K562 (cell line): ENCODE results near the gene CARMIL1. TPM values are rescaled to one million over a fixed set of nuclear protein-coding genes. Genes with fewer than 3 reads are reported as not detected.

Source experiments
- ATAC-seq: fragments of 200-7000 bp; cut with Tn5 transposase; 3 replicates; pipeline ENCODE4 v1.9.1; 2020; ENCODE audit warnings: moderate library complexity
- BruUV-seq: library from RNA; stranded (reverse); fragments of 400-500 nt; replicated peaks from 2 replicates; lab custom pipeline; 2021; lab: Mats Ljungman, UMichigan
- CTCF ChIA-PET: fragments of 300-600 bp; formaldehyde crosslinking; extraction: SDS; loops from one replicate; lab custom pipeline; 2021; ENCODE audit warnings: low intra/inter-chr PET ratio; lab: Yijun Ruan, JAX
- POLR2A ChIA-PET: fragments of 300-600, 350-650 bp; sonication (Branson Sonifier 250); formaldehyde crosslinking; extraction: SDS; loops from one replicate; lab custom pipeline; 2021; ENCODE audit warnings: antibody characterized with exemption, inconsistent platforms; lab: Yijun Ruan, JAX
- DNase-seq, 4 experiments: peaks; one replicate each; pipeline versions ENCODE4 v3.0.0 to v3.0.0-alpha.2; 2011 to 2018; ENCODE audit warnings: low spot score in 3 of 4, mixed read lengths in 3 of 4; ENCODE audit errors: extremely low read depth in 1 of 4
- FAIRE-seq: peaks from 2 replicates; lab custom pipeline; 2011; peaks lifted over from hg19 to GRCh38; lab: Jason Lieb, UNC
- H2AFZ ChIP-seq: 2 replicates; pipeline ENCODE4 v1.6.0; 2011; ENCODE audit warnings: low read depth, low read length, control low read depth, inconsistent platforms
- H3K27ac ChIP-seq: fragments of 200-600 bp; 3 replicates; pipeline ENCODE4 v1.8.0; 2011; ENCODE audit warnings: low read depth, mild to moderate bottlenecking, control low read depth, inconsistent platforms, low read length, moderate library complexity, mixed read lengths; ENCODE audit errors: extremely low read depth
- H3K27me3 ChIP-seq, 2 experiments: fragments of 300-600 bp in 1 of 2; 2 replicates in 1 of 2; 3 replicates in 1 of 2; pipeline versions ENCODE4 v1.6.0 to v1.8.0; 2011; ENCODE audit warnings: inconsistent platforms in 2 of 2, low read length in 2 of 2, mild to moderate bottlenecking in 1 of 2, mixed read lengths in 1 of 2, moderate library complexity in 1 of 2; ENCODE audit not compliant: control insufficient read depth in 2 of 2, insufficient read depth in 2 of 2
- H3K36me3 ChIP-seq: fragments of 300-600 bp; 3 replicates; pipeline ENCODE4 v1.8.0; 2011; ENCODE audit warnings: mild to moderate bottlenecking, low read length, inconsistent platforms; ENCODE audit not compliant: control insufficient read depth, insufficient read depth
- H3K4me1 ChIP-seq, 2 experiments: fragments of 200-600 bp in 1 of 2; replicated peaks in 1 of 2; 2 replicates in 1 of 2; 3 replicates in 1 of 2; pipeline versions ENCODE4 v1.5.1 to v1.8.0; 2011; ENCODE audit warnings: inconsistent platforms in 2 of 2, low read length in 2 of 2, mild to moderate bottlenecking in 1 of 2, mixed read lengths in 1 of 2, moderate library complexity in 1 of 2; ENCODE audit not compliant: control insufficient read depth in 2 of 2, insufficient read depth in 2 of 2
- H3K4me2 ChIP-seq: 2 replicates; pipeline ENCODE4 v1.6.1; 2011; ENCODE audit warnings: low read length, control low read depth, inconsistent platforms, mixed read lengths; ENCODE audit not compliant: insufficient read depth
- H3K4me3 ChIP-seq: fragments of 200-600 bp; sonication (generic), shearing (Covaris generic); 2 replicates; pipeline ENCODE4 v1.5.1; 2016; ENCODE audit warnings: control low read depth, inconsistent platforms
- H3K79me2 ChIP-seq: fragments of 200-600 bp; 3 replicates; pipeline ENCODE4 v1.8.0; 2011; ENCODE audit warnings: low read length, inconsistent platforms; ENCODE audit not compliant: control insufficient read depth, insufficient read depth
- H3K9ac ChIP-seq, 2 experiments: 2 replicates each; pipeline versions ENCODE4 v1.6.0 to v1.6.1; 2011; ENCODE audit warnings: low read depth in 2 of 2, low read length in 2 of 2, control low read depth in 1 of 2, inconsistent platforms in 1 of 2, mild to moderate bottlenecking in 1 of 2, mixed read lengths in 1 of 2; ENCODE audit not compliant: insufficient read depth in 1 of 2
- H3K9me1 ChIP-seq: one replicate; pipeline ENCODE4 v1.6.0; 2011; ENCODE audit warnings: inconsistent platforms, mild to moderate bottlenecking, low read length, moderate library complexity; ENCODE audit not compliant: control insufficient read depth, insufficient read depth
- H3K9me3 ChIP-seq: replicated peaks from 2 replicates; pipeline ENCODE4 v1.5.1; 2011; ENCODE audit warnings: low read depth, low read length, inconsistent platforms; ENCODE audit not compliant: control insufficient read depth, insufficient read depth
- H4K20me1 ChIP-seq: replicated peaks from 2 replicates; pipeline ENCODE4 v1.6.1; 2011; ENCODE audit warnings: low read length, inconsistent platforms, mixed read lengths; ENCODE audit not compliant: control insufficient read depth, insufficient read depth
- CEBPB ChIP-seq: fragments of 450-650 bp; IDR thresholded peaks from 2 replicates; pipeline ENCODE4 v1.6.1; 2016; ENCODE audit warnings: missing genetic modification characterization, missing compliant biosample characterization
- FOXK1 ChIP-seq: sonication (generic); formaldehyde crosslinking; IDR thresholded peaks from 2 replicates; pipeline ENCODE4 v1.8.0; 2022; ENCODE audit warnings: missing genetic modification reagents, mild to moderate bottlenecking, borderline replicate concordance
- MAFG ChIP-seq: fragments of 450-650 bp; conservative IDR thresholded peaks from 2 replicates; pipeline ENCODE4 v1.6.1; 2016; ENCODE audit warnings: missing genetic modification characterization, missing compliant biosample characterization
- TCF7 ChIP-seq: sonication (generic); IDR thresholded peaks from 2 replicates; pipeline ENCODE4 v1.6.1; 2016; ENCODE audit warnings: antibody characterized with exemption, borderline replicate concordance
- ZNF140 ChIP-seq: fragments of 250-450 bp; sonication (Bioruptor Pico); IDR thresholded peaks from 2 replicates; pipeline ENCODE4 v1.8.0; 2021; ENCODE audit warnings: moderate library complexity, mild to moderate bottlenecking, inconsistent platforms
- ZNF316 ChIP-seq: fragments of 450-650 bp; IDR thresholded peaks from 2 replicates; pipeline ENCODE4 v1.6.1; 2016
- ZNF318 ChIP-seq, 2 experiments: fragments of 450-650 bp; IDR thresholded peaks; 2 replicates each; pipeline ENCODE4 v1.6.1; 2016; ENCODE audit warnings: mild to moderate bottlenecking in 2 of 2, borderline replicate concordance in 1 of 2, low read depth in 1 of 2, moderate library complexity in 1 of 2
- WGBS: fragments of 100-300 bp; shearing (Covaris generic); methylation state at CpG from one replicate; pipeline ENCODE4 v1.1.6; 2016; ENCODE audit warnings: low coverage, mixed read lengths; ENCODE audit not compliant: insufficient coverage; ENCODE audit errors: missing lambda C conversion rate; 5-methylcytosine and 5-hydroxymethylcytosine counted together
- in situ Hi-C: fragments of 300-500 bp; cut with MboI; formaldehyde crosslinking; loops from 4 replicates; pipeline ENCODE4 v1.15.0; 2018; ENCODE audit warnings: inconsistent platforms, mixed read lengths
- intact Hi-C: fragments of 100-400 bp; cut with micrococcal nuclease; formaldehyde crosslinking; loops from 2 replicates; pipeline ENCODE4 v1.14.2; 2022
- polyA plus RNA-seq, 8 experiments: library from polyadenylated mRNA; depleted of rRNA in 4 of 8; stranded (reverse) in 5 of 8; unstranded in 3 of 8; fragments of >200 nt; fragmentation: Nextera tagmentation in 2 of 8; fragmentation: Illumina TruSeq in 1 of 8; extraction: Ambion mirVana in 2 of 8; extraction: Trizol in 1 of 8; gene quantifications; 2 replicates each; pipeline versions ENCODE4 v1.2.1 to v1.2.3, GENCODE V29; 2011 to 2014; ENCODE audit warnings: inconsistent platforms in 1 of 8, missing spikeins in 1 of 8
- total RNA-seq, 7 experiments: library from RNA; depleted of rRNA in 6 of 7; stranded (reverse); fragments of >200 nt in 6 of 7; fragmentation: Illumina TruSeq in 2 of 7; extraction: Trizol in 2 of 7; gene quantifications; 2 replicates each; pipeline versions ENCODE4 v1.2.1 to v1.2.3, GENCODE V29; 2011 to 2021; ENCODE audit warnings: low replicate concordance in 1 of 7

The CARMIL1 gene
- total and polyA plus RNA-seq, 9 of the 15 experiments (the other 6 are each of a cell fraction or from before 2014, with no cell fraction given), result 0.04 to 0.32 (median 0.10) TPM; not detected in 1

DNA sequence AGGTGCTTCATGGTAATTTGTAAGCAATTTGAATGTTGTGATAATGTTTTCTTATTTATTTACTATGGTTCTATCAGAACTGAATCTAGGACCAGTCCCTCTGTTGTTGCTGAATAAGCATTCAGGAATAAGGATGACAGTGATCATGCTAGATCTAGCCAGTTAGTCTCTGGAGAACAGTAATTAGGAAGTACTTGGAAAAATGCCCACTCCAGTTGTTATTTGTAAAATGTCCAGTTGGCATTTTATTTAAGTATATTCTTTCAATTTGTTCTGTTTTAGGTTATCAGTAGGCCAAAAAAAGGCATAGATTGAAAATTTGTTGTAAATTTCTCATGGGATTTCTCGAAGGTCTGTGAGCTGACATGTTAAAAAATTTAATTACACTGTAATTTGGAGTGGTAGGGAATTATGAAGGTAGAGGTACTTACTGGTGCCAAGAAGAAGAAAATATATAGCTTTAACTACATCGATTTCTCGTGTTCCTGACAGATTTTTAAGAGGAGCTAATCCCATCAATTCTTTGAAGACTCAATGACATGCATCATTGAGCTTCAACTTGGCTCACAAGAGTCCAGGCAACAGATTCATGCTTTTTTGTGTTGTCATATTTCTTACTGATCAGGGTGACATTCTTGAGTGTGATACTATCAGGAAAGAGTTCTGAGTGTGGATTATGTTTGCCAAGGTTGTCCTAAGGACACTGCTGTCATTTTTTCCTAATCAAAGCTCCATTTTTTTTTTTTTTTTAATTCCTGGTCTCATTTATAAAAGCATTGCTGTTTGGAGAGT is 177.3 kb downstream of the CARMIL1 start:
- no peak overlapping the region for H3K27ac ChIP-seq
- in situ Hi-C loops, result no loop called here
- H3K9ac ChIP-seq, result no peak overlapping the region
- H3K4me2 ChIP-seq, result no peak overlapping the region
- ATAC-seq (no peak), FAIRE-seq (peak; percentile 48), DNase-seq (no peak)
- no peaks in the 10 kb centered on the region for H3K4me1 ChIP-seq
- POLR2A ChIA-PET, result no interaction called here
- no TSS peak for BruUV-seq
- H3K9me3 ChIP-seq, result no peaks in the 10 kb centered on the region
- CTCF ChIA-PET, result no interaction called here
- no peaks in the 10 kb centered on the region for H3K79me2 ChIP-seq
- intact Hi-C loops, result no loop called here
- H3K4me3 ChIP-seq, result no peak overlapping the region
- no peaks in the 10 kb centered on the region for H4K20me1 ChIP-seq
- H2AFZ ChIP-seq, result no peak overlapping the region
- H3K36me3 ChIP-seq, result no peaks in the 10 kb centered on the region
- no peaks in the 10 kb centered on the region for H3K27me3 ChIP-seq
- no peaks in the 10 kb centered on the region for H3K9me1 ChIP-seq
- WGBS, result 3% methylated on average over 3 of the region's 3 CpGs
- 0 out of 2 replicates have a peak, but pooled peaks have one; percentile 11 for TF ChIP-seq MAFG (tag)
- TF ChIP-seq ZNF316, result peak; percentile 40; the same call in 1 of the 2 replicates
- TF ChIP-seq CEBPB, result no peak

DNA sequence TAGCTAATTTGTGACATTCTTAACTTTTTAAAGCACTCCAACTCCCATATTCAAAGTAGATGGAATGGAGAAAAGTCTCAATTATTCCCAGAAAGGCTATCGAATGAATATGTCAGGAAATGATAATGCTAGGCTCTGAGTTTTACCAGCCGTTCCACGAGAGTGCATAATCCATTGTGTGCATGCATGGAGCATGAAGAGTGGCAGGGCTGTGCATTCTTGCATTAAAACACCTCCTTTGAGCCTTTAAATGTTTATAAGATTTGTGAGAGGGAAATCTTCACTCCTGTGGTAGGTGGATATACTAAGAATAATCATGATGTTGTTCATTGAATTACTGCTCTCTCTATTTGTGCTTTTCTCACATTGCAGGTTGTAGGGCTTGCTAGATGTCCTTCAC is 178.3 kb downstream of the CARMIL1 start:
- Histone ChIP-seq H3K79me2 (no peaks in the 10 kb centered on the region), H3K4me3 (no peak overlapping the region), H3K27me3 (no peaks in the 10 kb centered on the region), H3K36me3 (no peaks in the 10 kb centered on the region), H3K27ac (no peak overlapping the region), H3K9ac (no peak overlapping the region), H3K9me1 (no peaks in the 10 kb centered on the region), H3K9me3 (no peaks in the 10 kb centered on the region), H4K20me1 (no peaks in the 10 kb centered on the region), H2AFZ (no peak overlapping the region), H3K4me1 (no peaks in the 10 kb centered on the region), H3K4me2 (no peak overlapping the region)
- no peak for DNase-seq
- intact Hi-C loops (no loop called here), in situ Hi-C loops (no loop called here)
- CTCF ChIA-PET, result no interaction called here
- ATAC-seq, result no peak
- FAIRE-seq, result no peak
- WGBS, result 0% methylated on average over 3 of the region's 3 CpGs
- POLR2A ChIA-PET, result no interaction called here
- no TSS peak for BruUV-seq
- TF ChIP-seq ZNF318 (IDR thresholded peaks at IDR 0.05; ENCODE audit: borderline replicate concordance in 1 of 2, low read depth in 1 of 2), result no peak
- TF ChIP-seq TCF7, result no peak
- TF ChIP-seq FOXK1 (CRISPR knock-in tag), result no peak
- TF ChIP-seq ZNF140 (CRISPR knock-in tag), result no peak
